Stomach (tissue), 4 donors: Measurements from ENCODE around the gene EGF.

Source experiments
- POLR2A ChIP-seq, 4 donors: fragments of 450-650 bp; IDR thresholded peaks; one replicate each; pipeline ENCODE4 v1.6.1; 2016; ENCODE audit warnings: antibody characterized with exemption in 4 of 4, control low read depth in 2 of 4, mild to moderate bottlenecking in 1 of 4, moderate library complexity in 1 of 4
- POLR2AphosphoS5 ChIP-seq, 3 donors: sonication (generic); formaldehyde crosslinking; IDR thresholded peaks; one replicate each; pipeline ENCODE4 v1.6.1; 2016; ENCODE audit warnings: antibody characterized with exemption in 3 of 3

GRCh38 chr4:109890076-109890475 lies 22.6 kb upstream of the EGF start:
- TF ChIP-seq POLR2AphosphoS5 (IDR thresholded peaks at IDR 0.05) (no peak), POLR2A (IDR thresholded peaks at IDR 0.05) (no peak)
